Activated CD8-positive, alpha-beta memory T cell treated with anti-CD3 and anti-CD28 coated beads for 1 hour (primary cell): ENCODE data around the gene RAB18.
"Not testable (repeated sequence)": the region's sequence is repeated elsewhere in the genome, so short reads cannot be mapped to it uniquely, and the experiment has no call there.

Source experiments
- DNase-seq, 2 donors: peaks; one replicate each; pipeline ENCODE4 v3.0.0-alpha.2; 2020; ENCODE audit warnings: low read depth in 1 of 2; ENCODE audit errors: extremely low read depth in 1 of 2

The RAB18 gene

DNA sequence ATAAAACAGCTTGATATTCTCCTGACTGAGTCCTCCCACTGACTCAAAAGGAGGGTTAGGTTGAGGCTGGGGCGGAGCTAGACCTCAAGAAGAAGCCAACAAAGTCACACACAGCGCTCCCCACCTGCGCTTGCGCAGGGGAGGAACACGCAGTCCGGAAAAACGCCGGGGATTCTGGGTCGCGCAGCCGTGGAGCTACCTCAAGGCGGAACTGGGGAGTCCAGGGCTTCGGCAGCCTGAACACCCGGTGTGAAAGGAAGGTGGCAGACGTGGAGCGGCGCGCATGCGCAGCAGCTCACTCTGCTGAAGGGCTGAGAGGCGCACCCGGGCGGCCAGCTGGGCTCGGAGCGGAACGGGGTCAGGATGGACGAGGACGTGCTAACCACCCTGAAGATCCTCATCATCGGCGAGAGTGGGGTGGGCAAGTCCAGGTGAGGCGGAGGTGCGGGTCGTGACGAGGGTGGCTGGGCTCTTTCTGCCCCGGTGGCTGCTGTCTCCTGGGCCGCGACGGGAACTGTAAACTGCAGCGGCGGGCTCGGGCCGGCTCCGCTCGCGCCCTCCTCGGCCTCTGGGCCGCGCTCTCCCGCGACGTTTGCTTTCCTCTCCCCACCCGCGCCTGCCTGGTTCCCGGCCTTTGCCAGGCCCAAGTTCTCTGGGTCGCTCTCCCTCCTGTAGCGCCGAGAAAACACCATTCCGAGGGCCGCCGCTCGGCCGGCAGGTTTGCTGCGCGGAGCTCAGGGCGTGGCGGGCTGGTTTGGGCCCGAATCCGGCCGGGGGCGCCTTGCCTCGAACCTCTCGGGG lies at the start of gene RAB18:
Gene RAB18, plus strand, starts transcription at position 298 of the 801 bp plus-strand sequence. Its CDS starts 66 bp downstream, at position 364.
- peak; percentile 96 to 98 for DNase-seq

DNA sequence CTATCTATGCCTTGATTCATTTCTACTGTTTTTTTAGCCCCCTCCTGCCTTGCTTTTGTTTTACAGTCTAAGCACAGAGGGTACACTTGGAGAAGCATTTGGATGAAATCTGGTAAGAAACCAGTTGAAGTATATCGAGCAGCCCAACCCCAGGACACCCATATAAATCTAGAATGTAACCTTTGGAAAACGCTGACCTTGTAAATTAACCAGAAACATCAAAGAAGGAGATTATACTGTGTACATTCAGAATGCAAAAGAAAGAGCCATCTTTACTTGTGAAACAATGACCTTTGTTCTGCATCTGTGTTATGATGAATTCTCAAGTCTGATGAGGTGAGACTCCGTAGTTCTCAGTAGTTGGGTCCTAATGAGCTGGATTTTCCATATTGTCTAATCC lies 49.3 kb upstream of the RAB18 start:
- no peak for DNase-seq

DNA sequence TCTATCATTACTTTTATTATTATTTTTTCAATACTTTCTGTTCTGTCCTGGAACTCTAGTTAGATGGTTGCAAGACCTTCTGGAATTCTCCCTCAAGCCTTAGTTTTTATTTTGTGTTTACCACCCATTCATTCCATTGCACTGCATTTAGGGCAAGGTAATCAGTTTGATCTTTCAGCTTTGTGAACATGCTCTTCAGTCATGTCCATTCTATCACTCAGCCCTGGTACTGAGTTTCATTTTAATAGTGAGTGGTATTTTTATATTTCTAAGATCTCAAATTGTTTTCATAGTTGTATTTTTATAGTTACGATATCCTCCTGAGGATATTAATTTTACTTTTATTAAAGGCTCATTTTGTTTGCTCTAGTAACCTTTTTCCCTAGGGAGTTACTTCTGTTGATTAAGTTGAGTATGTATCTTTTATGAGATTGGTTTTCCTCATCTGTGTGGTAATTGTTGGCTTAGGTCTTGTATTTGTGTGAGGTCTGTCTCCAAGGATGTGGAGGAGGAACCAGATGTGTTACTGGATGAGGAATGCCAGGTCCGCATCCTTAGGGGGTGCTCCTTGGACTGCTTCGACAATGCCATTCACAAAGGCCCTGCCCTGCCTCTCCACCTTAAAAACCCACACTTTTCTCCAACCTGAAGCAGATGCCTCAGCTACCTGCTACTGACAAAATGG lies 46.7 kb upstream of the RAB18 start:
- DNase-seq, result no peak

DNA sequence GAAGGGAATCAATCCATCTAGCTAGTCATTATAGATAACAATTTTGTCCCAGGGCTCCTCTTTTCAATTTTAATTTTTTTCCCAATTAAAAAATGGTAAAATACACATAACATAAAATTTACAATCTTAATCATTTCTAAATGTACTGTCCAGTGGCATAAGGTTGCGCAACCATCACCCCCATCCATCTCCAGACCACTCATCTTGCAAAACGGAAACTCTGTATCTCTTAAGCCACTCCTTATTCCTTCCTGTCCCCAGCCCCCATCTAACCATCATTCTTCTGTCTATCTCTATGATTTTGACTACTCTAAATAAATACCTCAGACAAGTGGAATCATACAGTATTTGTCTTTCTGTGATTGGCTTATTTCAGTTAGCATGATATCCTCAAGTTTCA lies 46.1 kb upstream of the RAB18 start:
- DNase-seq, result no peak

DNA sequence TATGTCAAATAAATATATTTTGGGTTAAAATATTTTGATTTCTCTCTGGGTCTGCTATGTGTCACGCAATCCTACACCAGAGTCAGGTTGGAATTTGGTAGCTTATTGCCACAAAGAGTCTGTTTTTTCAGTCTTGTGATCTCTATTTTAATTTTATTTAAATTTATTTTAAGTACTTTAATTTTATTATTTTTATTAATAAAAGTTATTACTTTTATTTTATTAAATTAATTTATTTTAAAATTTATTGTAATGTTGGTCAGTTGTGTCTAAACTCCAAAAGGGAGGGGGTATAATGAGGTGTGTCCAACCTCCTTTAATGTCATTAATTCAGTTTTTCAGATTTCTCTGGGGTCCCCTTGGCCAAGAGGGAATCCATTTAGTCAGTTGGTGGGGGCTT lies 42.8 kb upstream of the RAB18 start:
- DNase-seq, result no peak

DNA sequence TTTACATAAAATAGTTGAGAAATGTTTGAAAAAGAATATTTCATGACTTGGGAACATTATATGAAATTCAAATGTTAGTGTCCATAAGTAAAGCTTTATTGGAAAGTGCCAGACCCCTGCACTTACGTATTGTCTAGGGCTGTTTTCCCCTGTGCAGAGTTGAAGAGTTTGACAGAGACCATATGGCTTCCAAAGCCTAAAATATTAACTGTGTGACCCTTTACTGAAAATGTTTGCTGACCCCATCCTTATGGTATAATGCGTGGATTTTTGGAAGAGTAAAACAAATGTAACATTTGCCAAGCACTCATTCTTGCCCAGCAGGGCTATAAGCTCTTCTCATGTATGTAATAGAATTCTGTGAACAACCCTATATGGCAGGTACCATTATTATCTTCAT lies 40.1 kb upstream of the RAB18 start:
- DNase-seq, result no peak

DNA sequence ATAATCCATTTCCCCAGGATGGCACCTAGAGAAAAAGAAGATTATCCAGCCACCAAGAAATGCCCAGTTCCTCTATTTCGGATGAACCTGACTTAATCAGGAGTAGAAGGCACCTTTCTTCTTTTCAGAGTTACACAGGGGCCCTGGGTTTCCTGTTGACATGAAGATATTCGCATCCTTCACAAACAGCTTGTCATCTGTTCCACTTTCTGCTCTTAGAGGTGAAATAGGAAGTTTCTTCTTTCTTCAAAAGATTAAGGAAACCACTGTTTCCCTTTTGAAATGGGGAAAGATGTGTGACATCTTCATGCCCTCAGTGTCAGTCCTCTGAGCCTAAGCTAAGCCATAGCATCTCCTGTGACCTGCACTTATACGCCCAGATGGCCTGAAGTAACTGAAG lies 39.1 kb upstream of the RAB18 start:
- DNase-seq, result no peak

DNA sequence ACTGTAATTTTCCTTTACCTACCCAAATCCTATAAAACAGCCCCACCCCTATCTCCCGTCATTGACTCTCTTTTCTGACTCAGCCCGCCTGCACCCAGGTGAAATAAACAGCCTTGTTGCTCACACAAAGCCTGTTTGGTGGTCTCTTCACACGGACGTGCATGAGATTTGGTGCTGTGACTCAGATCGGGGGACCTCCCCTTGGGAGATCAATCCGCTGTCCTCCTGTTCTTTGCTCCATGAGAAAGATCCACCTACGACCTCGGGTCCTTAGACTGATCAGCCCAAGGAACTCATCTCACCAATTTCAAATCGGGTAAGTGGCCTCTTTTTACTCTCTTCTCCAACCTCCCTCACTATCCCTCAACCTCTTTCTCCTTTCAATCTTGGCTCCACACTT lies 38.5 kb upstream of the RAB18 start:
- not testable (repeated sequence) for DNase-seq

DNA sequence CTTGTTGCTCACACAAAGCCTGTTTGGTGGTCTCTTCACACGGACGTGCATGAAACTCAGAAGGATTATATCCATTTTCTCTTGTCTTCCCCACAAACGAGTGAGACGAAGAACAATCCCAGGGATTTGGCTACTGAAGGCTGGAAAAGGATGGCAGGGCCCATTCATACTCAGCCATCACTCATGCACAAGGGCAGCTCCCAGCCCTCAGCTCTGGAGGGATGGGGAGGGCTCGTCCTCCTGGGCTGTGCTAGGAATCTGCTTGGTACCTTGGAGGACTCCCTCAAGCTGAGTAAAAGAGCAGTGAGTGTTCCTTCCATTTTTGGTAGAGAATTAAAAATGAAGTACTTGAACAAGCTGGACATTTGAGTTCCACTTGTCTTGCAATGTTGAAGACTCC lies 33.2 kb upstream of the RAB18 start:
- no peak for DNase-seq

DNA sequence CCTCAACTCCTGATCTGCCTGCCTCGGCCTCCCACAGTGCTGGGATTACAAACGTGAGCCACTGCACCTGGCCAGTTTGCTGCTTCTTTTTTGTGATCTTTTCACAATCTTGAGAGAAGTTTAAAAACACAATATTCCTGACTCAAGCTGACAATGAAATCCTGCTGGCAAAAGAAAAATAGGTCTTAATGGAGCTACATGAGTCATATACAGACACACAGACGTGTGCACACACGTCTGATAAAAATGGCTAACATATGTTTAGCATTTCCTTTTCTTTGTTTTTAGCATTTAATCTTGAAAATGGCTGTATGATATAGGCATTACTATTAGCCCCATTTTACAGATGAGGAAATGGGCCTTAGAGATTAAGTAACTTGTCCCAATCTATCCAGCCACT lies 29.4 kb upstream of the RAB18 start:
- no peak for DNase-seq

DNA sequence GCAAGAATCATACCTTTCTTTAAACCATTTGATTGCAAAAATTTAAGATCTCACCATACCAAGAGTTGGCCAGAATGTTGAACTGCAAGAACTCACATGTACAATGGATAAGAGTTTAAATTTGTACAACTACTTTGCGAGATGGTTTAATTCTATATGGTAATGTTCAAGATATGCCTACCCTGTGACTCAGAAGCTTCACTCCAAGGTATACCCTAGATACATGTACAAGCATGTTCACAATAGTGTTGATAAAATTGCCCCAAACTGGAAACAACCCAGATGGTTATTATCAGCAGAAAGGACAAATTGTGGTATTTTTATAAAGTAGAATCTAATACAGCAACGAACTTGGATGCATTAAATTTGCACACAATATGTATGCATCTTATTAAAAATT lies 25.1 kb upstream of the RAB18 start:
- no peak for DNase-seq

GRCh38 chr10:27481486-27481885 lies 22.6 kb upstream of the RAB18 start:
- DNase-seq, result no peak

DNA sequence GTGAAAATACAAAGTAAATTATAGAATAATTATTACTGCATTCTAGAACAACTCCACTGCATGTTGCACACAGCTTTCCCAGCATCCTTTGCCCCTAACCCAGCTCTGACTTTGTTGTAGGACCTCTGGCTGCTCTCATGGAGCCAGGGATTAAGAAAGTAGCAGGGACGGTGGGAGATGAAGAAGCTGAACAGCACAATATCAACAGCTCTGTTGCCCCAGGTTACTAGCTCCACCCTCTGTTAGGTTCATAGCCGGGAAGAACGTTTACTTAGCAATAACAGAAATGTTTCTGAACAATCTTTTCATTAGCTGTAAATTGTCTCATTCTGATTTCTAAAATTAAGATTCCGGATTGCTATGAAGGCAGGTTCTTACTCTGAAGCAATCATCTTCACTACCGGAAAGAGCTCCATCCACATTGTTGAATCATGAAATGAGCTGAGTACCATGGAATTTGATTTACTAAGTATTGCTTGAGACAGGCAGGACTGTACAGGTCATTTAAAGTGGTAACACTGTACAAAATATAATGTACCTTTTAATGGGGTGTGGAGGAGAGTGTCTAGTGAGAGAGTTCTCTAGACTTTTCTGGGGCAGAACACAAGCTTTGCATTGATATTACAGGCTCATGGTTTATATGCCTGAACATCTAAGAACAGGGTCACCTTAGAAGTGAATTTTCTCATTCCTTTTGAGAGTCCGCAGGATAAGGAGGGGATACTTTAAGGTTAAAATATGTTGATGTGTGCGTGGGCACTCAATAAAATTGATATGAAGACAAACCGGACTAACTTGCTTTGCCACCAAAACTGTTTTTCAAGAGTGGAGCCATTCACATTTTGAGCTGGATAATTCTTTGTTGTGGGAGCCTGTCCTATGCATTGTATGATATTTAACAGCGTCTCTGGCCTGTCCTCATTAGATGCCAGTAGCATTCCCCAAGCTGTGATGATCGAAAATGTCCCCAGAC lies 20.8 kb upstream of the RAB18 start:
- no peak for DNase-seq

DNA sequence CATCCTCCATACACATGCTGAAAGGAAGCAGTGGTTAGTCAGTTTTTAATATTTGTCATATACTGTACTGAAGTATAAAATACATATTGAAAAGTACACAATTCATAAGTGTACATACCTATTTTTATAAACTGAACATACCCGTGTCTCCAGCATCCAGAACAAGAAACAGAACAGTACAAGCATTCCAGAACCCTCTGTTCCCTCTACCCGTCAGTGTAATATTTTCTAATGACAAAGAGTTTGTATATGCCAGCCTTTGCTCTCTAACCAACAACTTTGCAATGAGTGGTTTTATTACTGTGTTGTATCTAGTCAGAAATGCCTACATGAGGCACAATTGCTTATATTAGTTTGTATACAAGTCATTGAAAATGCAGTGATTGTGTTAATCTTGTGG lies 18.7 kb upstream of the RAB18 start:
- no peak for DNase-seq

DNA sequence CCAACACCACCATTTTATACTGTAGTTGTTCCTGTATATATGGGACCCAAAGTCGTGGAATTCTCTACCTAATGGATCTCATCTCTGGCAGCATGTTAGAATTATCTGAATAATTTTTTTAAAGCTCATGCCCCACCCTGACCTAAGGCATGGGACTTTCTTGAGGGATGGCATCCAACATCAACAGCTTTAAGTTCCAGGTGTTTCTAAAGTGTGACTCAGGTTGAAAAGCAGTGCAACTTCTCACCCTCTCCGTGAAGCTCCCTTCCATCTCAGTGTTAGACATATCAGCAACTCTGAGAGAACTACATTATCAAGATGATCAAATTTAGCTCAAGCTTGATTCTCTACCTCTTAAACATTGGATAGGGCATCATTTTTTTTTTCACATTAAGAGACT lies 18.1 kb upstream of the RAB18 start:
- no peak for DNase-seq

- no peak for DNase-seq
Measured at GRCh38 chr10:27490807-27491206, 13.3 kb upstream of the RAB18 start.

GRCh38 chr10:27494116-27494805 lies 9.8 kb upstream of the RAB18 start:
- DNase-seq, result no peak

GRCh38 chr10:27496137-27496536 lies 8.0 kb upstream of the RAB18 start:
- DNase-seq, result no peak

GRCh38 chr10:27500096-27500495 lies 4.0 kb upstream of the RAB18 start:
- no peak for DNase-seq

GRCh38 chr10:27500886-27501285 lies 3.2 kb upstream of the RAB18 start:
- no peak for DNase-seq

DNA sequence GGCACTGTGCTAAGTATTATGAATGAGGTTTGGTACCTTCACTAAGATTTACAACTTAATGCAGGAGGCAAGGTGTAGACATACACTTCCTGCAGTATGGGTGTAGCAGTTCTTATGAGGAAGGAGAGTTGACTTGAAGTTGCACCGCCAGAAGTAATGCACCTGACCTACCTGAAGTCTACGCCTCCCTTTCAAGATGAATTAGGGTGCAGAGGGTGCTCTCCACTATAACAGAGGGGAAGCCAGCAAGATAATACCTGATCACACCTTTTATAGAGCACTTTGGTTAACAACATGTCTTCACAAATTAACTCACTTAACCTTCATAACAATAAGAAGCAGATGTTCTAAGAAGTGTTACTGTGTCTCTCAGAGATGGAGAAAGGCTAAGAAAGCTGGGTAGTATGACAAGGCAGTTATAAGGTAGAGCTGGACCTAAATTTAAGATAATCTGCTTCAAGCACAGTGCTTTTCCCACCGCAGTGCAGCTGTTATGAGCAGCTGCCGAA lies 552 bp upstream of the RAB18 start:
- DNase-seq, result no peak
